ENCODE results near the gene ASB2. TPM values are rescaled to one million over a fixed set of nuclear protein-coding genes. Genes with fewer than 3 reads are reported as not detected.

The ASB2 gene
- total RNA-seq, 1 donor from 2014 or later, result 0.35 TPM

GRCh38 chr14:93951635-93952540, 24.5 kb downstream of the ASB2 start:
- DNase-seq (ENCODE audit: extremely low read depth, low read depth, low spot score), result no peak

- no peak for DNase-seq (ENCODE audit: extremely low read depth, low read depth, low spot score)
Observed at GRCh38 chr14:93950948-93951634, 25.3 kb downstream of the ASB2 start.

GRCh38 chr14:93949511-93950075, 26.8 kb downstream of the ASB2 start:
- no peak for DNase-seq (ENCODE audit: extremely low read depth, low read depth, low spot score)

GRCh38 chr14:93947282-93947681, 29.1 kb downstream of the ASB2 start:
- no peak for DNase-seq (ENCODE audit: extremely low read depth, low read depth, low spot score)

- DNase-seq (ENCODE audit: extremely low read depth, low read depth, low spot score), result no peak
Observed at GRCh38 chr14:93946541-93947090, 29.8 kb downstream of the ASB2 start.

- no peak for DNase-seq (ENCODE audit: extremely low read depth, low read depth, low spot score)
Observed at GRCh38 chr14:93946104-93946503, 30.3 kb downstream of the ASB2 start.

- no peak for DNase-seq (ENCODE audit: extremely low read depth, low read depth, low spot score)
Observed at GRCh38 chr14:93945070-93945399, 31.3 kb downstream of the ASB2 start.

GRCh38 chr14:93944348-93945069, 31.9 kb downstream of the ASB2 start:
- DNase-seq (ENCODE audit: extremely low read depth, low read depth, low spot score), result no peak

GRCh38 chr14:93943930-93944329, 32.4 kb downstream of the ASB2 start:
- DNase-seq (ENCODE audit: extremely low read depth, low read depth, low spot score), result no peak

- no peak for DNase-seq (ENCODE audit: extremely low read depth, low read depth, low spot score)
Observed at GRCh38 chr14:93943052-93943451, 33.3 kb downstream of the ASB2 start.

- DNase-seq (ENCODE audit: extremely low read depth, low read depth, low spot score), result no peak
Observed at GRCh38 chr14:93941293-93941910, 35.0 kb downstream of the ASB2 start.

- no peak for DNase-seq (ENCODE audit: extremely low read depth, low read depth, low spot score)
Observed at GRCh38 chr14:93940437-93940836, 35.9 kb downstream of the ASB2 start.

GRCh38 chr14:93939304-93940229, 36.8 kb downstream of the ASB2 start:
- DNase-seq (ENCODE audit: extremely low read depth, low read depth, low spot score), result no peak

- no peak for DNase-seq (ENCODE audit: extremely low read depth, low read depth, low spot score)
Observed at GRCh38 chr14:93938751-93939303, 37.5 kb downstream of the ASB2 start.

- DNase-seq (ENCODE audit: extremely low read depth, low read depth, low spot score), result no peak
Observed at GRCh38 chr14:93937519-93937918, 38.9 kb downstream of the ASB2 start.

- DNase-seq (ENCODE audit: extremely low read depth, low read depth, low spot score), result no peak
Observed at GRCh38 chr14:93936926-93937325, 39.4 kb downstream of the ASB2 start.

GRCh38 chr14:93936245-93936644, 40.1 kb downstream of the ASB2 start:
- no peak for DNase-seq (ENCODE audit: extremely low read depth, low read depth, low spot score)

GRCh38 chr14:93935213-93935612, 41.2 kb downstream of the ASB2 start:
- DNase-seq (ENCODE audit: extremely low read depth, low read depth, low spot score), result no peak

GRCh38 chr14:93932642-93933041, 43.7 kb downstream of the ASB2 start:
- no peak for DNase-seq (ENCODE audit: extremely low read depth, low read depth, low spot score)
